ENCODE results near the gene MACROD2. TPM values are rescaled to one million over a fixed set of nuclear protein-coding genes. Genes with fewer than 3 reads are reported as not detected.

MACROD2 gene
- total RNA-seq, 1 donor from 2014 or later: 78.2 TPM

DNA sequence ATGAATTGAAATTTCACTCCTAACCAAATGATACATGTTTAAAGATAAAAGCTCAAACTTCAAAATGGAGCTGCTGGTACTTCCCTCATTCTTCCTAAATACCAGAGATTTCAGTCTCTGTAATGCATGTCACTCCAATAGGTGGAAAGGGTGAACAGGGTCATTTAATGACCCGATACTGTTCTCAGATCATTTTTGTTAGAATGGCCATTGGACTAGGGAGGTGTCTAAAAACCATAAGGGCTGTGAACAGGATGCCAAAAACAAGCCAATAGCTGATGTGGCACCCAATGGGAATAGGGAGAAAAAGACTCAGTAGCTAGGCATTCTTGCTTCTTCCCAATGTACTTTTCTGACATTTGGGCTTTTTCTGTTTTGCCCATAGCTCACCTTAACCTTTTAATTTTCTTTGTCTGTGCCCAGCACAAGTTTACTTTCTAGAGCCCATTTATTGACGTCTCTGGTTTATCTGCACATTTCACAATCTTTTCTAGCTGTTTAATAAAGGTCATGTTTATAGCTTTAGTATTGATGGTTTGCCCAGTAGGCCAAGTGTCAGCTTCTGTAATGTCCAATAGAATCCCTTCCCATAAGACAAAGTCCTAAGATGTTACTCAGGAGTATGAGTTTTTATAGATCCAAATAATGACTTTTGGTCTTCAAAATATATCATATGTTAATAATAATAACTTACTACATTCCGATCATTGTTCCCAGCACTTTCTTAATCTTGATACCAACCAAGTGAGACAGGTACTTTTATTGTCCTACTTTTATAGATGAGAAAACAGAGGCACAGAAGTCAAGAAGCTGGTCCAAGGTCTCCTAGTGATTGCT is 366.4 kb downstream of the MACROD2 start:
- no peak for ATAC-seq
- H3K36me3 ChIP-seq: no peaks in the 10 kb centered on the region
- intact Hi-C loops (cut with DNase I): no loop called here
- TF ChIP-seq, protein P1, sequence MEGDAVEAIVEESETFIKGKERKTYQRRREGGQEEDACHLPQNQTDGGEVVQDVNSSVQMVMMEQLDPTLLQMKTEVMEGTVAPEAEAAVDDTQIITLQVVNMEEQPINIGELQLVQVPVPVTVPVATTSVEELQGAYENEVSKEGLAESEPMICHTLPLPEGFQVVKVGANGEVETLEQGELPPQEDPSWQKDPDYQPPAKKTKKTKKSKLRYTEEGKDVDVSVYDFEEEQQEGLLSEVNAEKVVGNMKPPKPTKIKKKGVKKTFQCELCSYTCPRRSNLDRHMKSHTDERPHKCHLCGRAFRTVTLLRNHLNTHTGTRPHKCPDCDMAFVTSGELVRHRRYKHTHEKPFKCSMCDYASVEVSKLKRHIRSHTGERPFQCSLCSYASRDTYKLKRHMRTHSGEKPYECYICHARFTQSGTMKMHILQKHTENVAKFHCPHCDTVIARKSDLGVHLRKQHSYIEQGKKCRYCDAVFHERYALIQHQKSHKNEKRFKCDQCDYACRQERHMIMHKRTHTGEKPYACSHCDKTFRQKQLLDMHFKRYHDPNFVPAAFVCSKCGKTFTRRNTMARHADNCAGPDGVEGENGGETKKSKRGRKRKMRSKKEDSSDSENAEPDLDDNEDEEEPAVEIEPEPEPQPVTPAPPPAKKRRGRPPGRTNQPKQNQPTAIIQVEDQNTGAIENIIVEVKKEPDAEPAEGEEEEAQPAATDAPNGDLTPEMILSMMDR (IDR thresholded peaks at IDR 0.05): no peak
- no peak overlapping the region for H3K4me3 ChIP-seq
- H3K27ac ChIP-seq: no peak overlapping the region
- no peak for DNase-seq
- no peaks in the 10 kb centered on the region for H3K27me3 ChIP-seq
- peaks cover 6% of the 10 kb centered on the region for H3K9me3 ChIP-seq
- H3K4me1 ChIP-seq: no peaks in the 10 kb centered on the region

DNA sequence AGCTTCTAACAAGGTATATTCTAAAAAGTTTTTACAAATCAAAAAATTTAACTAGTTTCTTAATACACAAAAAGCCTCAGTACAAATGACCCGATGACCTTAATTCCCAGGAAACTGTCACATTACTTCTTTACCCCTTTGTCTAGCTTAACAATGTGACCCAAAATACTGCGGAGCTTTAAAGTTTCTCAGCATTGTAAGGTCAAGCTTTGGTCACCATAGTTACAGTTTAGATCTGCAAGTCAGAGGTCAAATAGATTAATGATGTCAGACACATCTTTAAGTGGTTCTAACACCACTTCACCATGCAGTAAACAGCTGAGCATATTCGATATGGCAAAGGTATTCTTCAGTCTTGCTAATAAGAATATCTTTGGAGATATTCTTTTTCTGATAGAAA is 378.9 kb downstream of the MACROD2 start:
- ATAC-seq: no peak

DNA sequence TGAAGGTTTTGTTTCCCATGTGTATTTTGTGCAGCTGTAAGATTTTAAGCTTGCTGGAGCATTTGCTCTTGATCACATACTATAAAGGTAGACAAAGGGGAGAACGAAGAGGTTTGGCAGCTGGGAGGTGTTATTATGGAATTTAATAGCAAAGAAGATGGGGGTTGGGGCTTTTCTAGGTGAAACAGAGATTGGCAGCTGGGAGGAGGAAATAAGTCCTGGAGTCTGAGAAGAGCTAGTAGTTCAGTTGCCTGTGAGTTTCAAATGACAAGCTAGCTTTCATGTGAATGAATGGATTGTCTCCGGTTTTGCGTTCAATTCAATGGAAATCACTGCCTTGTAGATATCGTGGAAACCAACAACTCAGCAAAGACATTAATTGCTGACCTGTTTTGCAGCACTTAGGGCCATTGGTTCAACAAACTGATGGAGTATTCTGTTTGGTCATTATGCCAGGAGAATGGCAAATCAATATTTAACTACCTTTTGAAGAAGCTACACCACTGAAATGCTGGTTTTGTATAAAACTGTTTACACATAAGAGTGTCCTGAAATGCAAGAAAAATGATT is 380.2 kb downstream of the MACROD2 start:
- Histone ChIP-seq H3K27me3 (no peaks in the 10 kb centered on the region), H3K4me3 (no peak overlapping the region), H3K27ac (no peak overlapping the region), H3K36me3 (no peaks in the 10 kb centered on the region), H3K4me1 (no peaks in the 10 kb centered on the region), H3K9me3 (no peaks in the 10 kb centered on the region)
- intact Hi-C loops (cut with DNase I): no loop called here
- ATAC-seq (no peak), DNase-seq (no peak)
- TF ChIP-seq, protein P1 (IDR thresholded peaks at IDR 0.05): no peak

More for the DNA sequence above, 378.9 kb downstream of the MACROD2 start:
- intact Hi-C loops (cut with DNase I): no loop called here
- no peak overlapping the region for H3K4me3 ChIP-seq
- no peaks in the 10 kb centered on the region for H3K4me1 ChIP-seq
- DNase-seq: no peak
- H3K36me3 ChIP-seq: no peaks in the 10 kb centered on the region
- no peaks in the 10 kb centered on the region for H3K27me3 ChIP-seq
- no peak overlapping the region for H3K27ac ChIP-seq
- TF ChIP-seq, protein P1 (IDR thresholded peaks at IDR 0.05): no peak
- no peaks in the 10 kb centered on the region for H3K9me3 ChIP-seq

DNA sequence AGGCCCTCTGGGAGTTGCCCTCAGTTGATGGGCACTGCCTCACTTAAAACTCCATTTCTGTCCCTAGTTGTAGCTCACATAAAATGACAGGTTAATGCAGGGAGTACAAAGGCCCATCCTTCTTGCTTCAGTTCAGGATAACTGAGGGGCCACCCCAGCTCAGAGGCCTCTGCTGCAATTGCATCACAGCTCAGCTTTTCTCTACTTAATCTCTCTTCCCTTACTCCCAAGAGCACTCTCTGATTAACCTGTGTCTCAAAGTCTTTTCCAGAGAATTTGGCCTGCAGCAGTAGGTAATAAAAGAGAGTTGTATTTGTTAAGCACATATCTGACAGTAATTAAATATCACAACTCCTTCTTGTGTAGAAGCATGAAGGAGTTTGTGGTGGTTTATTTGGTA is 383.0 kb downstream of the MACROD2 start:
- no peaks in the 10 kb centered on the region for H3K4me1 ChIP-seq
- TF ChIP-seq, protein P1 (IDR thresholded peaks at IDR 0.05): no peak
- no peaks in the 10 kb centered on the region for H3K9me3 ChIP-seq
- H3K4me3 ChIP-seq: no peak overlapping the region
- no peaks in the 10 kb centered on the region for H3K36me3 ChIP-seq
- ATAC-seq: no peak
- intact Hi-C loops (cut with DNase I): no loop called here
- DNase-seq: no peak
- H3K27ac ChIP-seq: no peak overlapping the region
- H3K27me3 ChIP-seq: no peaks in the 10 kb centered on the region

DNA sequence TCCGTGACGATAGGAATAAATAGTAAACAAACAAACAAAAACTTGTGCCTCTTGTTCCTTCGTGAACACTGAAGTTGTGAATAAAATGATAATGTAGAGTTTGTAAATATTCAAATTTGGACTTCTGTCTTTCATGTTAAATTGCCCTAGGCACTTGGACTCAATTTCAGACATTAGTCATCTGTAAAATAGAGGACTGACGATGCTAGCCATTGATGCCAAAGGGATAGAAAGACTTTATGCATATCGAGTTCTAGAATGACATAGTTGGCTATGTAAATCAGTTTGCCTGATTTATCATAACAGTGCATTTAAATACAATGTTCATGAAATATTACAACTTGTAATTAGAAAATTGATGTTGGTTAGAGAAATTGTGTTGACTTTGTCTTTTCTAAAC is 388.0 kb downstream of the MACROD2 start:
- Histone ChIP-seq H3K4me1 (peaks cover 4% of the 10 kb centered on the region), H3K9me3 (peaks cover 8% of the 10 kb centered on the region), H3K4me3 (no peak overlapping the region), H3K36me3 (no peaks in the 10 kb centered on the region), H3K27ac (no peak overlapping the region), H3K27me3 (no peaks in the 10 kb centered on the region)
- intact Hi-C loops (cut with DNase I): no loop called here
- TF ChIP-seq, protein P1 (IDR thresholded peaks at IDR 0.05): no peak
- DNase-seq (no peak), ATAC-seq (no peak)

Data from upper lobe of right lung (tissue), 1 donor.